NCI-H345 treated with DMSO at 0.1 percent for 48 hours (cell line): ENCODE results near the gene TBC1D22A.

ENCODE experiments used
- DNase-seq: peaks from one replicate; lab custom pipeline; 2025; ENCODE audit not compliant: unreplicated experiment; lab: John Stamatoyannopoulos, UW

TBC1D22A gene

DNA sequence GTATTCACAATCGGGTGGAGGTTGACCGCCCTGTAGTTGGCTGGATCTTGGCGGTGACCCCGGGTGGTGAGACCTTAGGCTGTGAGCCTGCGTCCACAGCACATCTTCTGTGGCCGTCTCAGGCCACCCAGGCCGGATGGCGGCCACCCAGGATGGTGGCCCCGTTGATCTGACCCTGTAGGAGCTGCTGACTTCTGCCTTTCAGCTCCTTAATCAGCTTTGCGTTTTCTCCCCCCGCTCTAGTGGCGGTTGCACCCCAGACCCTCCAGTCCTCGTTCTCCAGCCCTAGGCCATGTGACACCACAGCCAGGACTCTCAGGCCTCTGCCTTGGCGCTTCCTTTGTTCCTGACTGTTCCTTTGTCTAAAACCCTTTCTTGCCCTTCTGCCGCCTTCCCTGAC, 244.0 kb downstream of the TBC1D22A start:
- DNase-seq: no peak

- DNase-seq: no peak
These were observed 244.4 kb downstream of the TBC1D22A start for GRCh38 chr22:47006869-47007268.

DNA sequence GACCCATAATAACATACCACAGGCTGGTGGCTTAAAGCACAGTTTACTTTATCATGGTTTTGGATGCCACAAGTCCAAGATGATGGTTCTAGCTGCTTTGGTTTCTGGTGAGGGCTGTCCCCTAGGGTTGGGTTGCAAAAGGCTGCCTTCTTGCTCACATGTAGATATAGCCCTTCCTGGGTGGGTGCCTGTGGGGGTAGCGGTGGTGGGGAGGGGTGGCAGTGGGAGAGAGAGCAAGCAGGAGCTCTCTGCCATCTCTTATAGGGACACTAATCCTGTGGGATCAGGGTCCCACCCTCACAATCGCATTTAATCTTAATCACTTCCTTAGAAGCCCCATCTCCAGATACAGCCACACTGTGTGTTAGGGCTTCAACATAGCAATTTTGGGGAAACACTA, 245.0 kb downstream of the TBC1D22A start:
- no peak for DNase-seq

DNA sequence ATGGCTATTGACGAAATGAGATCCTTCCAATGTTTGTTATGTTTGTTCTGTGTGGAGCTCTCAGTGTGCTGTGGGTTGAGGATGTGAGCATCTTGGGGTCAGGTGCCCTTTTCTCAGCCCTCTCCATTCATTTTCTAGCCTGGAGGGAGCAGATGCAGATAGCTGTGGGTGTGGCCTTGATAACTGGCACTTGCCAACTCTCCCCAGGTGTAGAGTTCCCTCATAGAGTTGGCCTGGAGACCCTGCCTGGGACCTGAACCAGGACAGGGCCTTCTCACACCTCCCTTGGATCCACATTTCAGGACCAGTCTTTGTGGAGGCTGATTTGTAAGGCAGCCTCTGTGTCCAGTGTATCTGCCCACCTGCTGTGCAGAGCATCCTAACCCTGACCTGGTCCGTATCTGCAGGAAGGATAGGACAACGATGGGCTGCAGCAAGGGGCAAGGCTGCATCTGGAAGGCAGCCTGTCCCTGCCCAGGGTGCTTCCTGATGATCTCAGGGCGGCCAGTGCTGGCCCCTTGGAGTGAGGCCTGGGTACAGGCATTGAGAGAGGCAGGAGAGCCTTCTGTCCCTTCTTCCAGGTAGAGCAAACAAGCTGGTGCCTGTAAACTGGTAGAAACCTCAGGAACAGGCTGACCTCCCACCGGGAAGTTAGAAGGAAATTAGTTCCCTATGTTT, 245.9 kb downstream of the TBC1D22A start:
- DNase-seq: no peak

GRCh38 chr22:47009304-47010101, 247.1 kb downstream of the TBC1D22A start:
- no peak for DNase-seq

DNA sequence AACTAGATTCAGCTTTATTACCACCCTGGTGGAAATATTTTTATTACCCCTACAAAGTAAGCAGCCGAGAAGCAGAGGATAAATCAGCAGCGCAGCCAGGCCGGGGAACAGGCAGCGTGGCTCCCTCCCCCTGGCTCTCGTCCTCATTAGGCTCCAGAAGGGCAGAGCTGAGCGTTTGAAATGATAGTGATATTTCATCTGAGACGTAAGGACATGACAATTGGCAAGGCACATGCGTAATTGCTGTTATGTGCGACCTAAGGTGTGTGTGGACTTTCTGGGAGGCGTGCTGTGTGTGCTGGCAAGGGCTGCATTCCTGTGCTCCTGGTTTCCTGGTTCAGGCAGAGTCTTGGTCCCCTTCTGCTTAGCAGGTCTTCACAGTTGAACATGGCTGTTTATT, 247.8 kb downstream of the TBC1D22A start:
- DNase-seq: no peak

- no peak for DNase-seq
These were observed 248.8 kb downstream of the TBC1D22A start for GRCh38 chr22:47011131-47011858.

DNA sequence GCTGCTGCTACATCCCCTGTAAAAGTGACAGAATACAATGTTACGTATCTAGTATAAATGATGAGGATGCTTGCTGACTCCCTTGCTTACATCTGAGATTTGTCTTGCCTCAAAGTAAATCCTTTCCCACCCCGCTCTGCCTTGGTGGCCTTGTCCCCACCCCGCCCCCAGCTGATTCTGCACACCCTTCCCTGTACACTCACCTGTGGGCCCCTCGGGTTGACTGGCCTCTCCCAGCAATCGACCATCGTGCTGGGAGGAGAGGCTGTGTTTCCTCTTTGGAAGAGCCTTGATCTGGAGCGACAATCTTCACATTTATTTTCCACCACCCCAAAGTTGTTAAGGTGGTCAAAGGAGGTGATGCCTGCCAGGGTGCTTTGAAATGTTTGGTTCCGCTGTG, 249.4 kb downstream of the TBC1D22A start:
- DNase-seq: no peak

GRCh38 chr22:47012589-47013370, 250.3 kb downstream of the TBC1D22A start:
- no peak for DNase-seq

- DNase-seq: no peak
These were observed 251.6 kb downstream of the TBC1D22A start for GRCh38 chr22:47013861-47014635.

DNA sequence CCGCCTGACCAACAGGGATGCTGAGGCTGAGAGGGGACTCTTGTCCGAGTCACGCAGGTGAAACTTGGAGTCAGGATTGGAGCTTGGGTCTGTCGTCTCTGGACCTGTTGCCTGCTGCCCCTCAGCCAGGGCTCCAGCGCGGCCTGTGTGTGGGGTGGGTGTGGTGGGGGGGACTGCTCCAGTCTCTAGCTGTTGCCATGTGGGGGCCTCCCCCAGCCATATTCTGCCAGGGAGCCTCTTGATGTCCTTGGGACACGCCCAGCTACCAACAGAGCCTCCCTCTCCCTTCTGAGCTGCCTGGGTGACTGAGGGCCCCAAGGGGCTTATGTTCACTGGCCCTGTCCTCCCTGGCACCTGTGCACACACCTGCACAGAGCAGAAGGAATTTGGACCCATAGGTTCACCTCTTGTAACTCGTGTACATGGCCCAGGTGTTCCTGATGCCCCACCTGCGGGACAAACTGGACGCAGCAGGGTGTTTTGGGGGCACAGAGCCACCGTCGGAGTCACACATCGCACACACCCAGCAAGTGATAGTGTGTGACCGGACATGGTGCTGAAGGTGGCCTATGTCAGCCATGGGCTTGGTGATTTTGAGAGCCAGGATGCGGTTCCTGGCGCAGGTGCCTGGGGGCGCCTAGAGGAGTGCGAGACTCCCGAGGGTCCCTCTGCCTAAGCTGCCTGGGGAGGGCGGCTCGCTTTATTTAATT, 252.3 kb downstream of the TBC1D22A start:
- DNase-seq: no peak

- DNase-seq: no peak
These were observed 253.2 kb downstream of the TBC1D22A start for GRCh38 chr22:47015589-47016178.

GRCh38 chr22:47016631-47017030, 254.2 kb downstream of the TBC1D22A start:
- no peak for DNase-seq

DNA sequence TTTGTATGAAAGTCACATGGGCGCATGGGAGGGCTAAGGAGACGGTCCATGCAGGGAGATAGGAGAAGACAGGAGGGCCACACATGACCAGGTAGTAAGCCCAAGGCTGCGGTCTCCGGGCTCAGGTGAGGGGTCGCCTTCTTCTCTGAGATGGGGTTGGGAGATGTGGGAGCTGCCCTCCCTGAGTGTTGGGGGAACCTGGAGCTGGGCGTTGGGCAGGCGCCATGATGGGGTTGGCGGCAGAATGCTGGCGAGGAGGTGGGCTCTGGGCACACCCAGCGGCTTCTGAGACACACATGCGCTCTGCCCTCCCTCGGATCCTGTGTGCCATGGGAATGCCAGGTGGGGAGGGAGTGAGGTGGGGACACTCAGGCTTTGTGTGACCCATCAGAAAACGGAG, 254.8 kb downstream of the TBC1D22A start:
- DNase-seq: no peak

DNA sequence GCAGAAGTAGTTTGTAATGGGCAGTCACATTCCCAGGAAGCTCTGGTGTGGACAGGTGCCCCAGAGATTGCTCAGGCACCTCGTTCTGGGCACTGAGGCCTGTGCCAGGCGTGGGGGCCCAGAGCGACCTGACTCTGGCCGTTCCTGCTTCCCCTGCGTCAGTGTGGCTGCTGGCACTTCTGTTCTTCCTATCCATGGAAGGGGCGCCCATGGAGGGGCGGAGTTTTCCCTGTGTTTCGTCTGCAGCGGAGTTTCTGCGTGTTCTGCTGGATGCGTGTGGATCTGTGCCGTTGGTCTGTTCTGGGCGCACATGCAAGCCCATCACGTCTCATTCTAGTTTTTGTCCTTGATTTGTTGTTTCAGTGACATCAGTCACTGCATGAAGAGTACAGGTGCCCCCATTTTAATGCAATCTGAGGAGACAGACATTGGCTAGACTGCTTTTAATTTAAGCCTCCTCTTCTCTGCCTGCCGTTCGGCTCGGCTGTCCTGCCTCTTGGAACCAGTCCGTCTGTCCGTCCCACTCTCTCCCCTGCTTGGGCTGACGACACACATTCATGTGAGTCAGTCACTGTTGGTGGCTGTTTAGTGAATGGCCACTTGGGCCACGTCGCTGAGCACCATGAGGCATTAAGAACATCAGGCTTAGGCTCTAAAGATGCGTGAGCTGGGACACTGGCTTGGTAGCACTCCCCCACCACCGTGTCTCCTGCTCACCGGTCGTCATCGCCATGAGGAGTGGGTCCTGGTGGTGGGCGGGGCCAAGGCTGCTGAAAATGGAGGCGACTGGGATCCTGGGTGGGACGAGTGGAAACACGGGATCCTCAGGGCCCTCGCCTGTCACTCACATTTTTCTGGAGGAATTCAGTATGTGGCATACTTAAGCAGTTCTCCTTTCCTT, 255.8 kb downstream of the TBC1D22A start:
- DNase-seq: no peak

DNA sequence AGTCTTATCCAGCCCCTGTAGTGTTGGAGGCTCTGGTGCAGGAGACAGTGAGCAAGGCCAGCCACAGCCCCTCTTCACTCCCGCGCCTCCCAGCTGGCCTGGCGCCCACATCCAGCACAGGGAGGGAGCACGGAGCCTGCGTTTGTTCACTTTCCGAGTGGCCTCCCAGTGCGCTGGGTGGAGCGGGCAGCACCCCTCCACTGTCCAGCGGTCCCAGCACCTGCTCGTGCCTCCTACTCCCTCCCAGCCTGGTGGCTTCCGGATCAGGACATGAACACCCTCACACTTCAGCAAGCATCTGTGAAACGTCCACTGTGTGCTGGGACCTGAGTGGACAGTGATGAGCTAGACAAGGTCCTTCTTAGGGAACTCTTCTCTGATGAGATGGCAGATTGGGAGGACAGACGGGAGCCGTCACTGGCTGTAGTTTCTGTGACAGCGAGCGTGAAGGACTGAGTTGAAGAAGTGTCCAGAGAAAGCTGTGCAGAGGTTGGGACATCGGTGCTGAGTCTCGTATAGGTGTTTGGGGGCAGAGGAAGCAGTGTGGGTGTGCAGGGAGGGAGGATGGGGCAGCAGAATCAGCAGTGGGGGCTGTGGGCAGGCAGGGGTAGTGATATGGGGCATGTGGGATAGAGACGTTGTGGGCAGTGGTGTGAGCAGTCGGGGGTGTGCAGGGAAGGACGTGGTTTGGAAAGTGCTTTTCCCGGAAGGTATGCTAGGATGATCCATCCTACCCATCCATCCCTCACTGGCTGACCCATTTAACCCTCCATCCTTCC, 256.8 kb downstream of the TBC1D22A start:
- DNase-seq: no peak

DNA sequence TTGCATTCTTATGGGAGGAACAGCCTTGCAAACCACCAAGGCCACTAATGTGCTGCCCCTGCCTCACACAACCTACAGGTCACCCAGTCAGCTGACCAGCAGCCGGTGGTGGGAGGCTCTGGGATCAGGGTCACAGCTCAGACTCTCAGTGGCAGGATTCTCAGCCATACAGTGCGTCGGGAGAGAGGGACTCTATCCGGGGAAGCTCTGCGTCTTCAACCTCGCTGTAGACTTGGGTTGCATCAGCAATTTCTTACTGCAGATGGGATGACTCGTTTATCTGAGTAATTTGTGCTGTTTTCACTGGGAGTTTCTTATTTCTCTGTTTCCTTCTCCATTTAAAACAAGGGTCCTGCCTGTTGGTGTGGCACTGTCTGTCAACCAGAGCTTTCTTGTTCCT, 257.7 kb downstream of the TBC1D22A start:
- no peak for DNase-seq
